WTC11 (cell line): ENCODE results near the gene NTN1.

Source experiments
- TF ChIP-seq, protein P1 (sequence below): sonication (generic); formaldehyde crosslinking; conservative IDR thresholded peaks from 2 replicates; pipeline ENCODE4 v1.8.1; 2022; ENCODE audit warnings: mild to moderate bottlenecking, missing genetic modification reagents
- TF ChIP-seq, protein P2 (sequence below): fragments of 200-600 bp; IDR thresholded peaks from 2 replicates; pipeline ENCODE4 v1.8.0; 2022; ENCODE audit warnings: antibody characterized with exemption

DNA sequence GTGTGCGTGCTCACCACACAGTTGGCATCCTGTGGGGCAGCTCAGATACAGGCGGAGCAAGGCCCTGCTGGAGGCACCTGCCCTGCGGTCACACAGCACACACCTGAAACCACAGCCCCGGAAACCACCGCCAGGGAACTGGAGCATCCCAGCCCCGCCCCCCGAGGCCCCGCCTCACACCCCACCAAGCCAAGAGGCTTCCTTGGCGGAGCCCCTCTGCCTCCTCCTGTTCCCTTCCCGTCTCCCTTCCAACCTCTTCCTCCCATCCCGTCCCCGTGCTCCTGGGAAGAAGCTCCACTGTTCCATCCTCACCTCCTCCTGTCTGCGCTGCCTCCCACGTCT lies 205.5 kb downstream of the NTN1 start:
- TF ChIP-seq, protein P1, sequence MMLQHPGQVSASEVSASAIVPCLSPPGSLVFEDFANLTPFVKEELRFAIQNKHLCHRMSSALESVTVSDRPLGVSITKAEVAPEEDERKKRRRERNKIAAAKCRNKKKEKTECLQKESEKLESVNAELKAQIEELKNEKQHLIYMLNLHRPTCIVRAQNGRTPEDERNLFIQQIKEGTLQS: no peak
- TF ChIP-seq, protein P2, sequence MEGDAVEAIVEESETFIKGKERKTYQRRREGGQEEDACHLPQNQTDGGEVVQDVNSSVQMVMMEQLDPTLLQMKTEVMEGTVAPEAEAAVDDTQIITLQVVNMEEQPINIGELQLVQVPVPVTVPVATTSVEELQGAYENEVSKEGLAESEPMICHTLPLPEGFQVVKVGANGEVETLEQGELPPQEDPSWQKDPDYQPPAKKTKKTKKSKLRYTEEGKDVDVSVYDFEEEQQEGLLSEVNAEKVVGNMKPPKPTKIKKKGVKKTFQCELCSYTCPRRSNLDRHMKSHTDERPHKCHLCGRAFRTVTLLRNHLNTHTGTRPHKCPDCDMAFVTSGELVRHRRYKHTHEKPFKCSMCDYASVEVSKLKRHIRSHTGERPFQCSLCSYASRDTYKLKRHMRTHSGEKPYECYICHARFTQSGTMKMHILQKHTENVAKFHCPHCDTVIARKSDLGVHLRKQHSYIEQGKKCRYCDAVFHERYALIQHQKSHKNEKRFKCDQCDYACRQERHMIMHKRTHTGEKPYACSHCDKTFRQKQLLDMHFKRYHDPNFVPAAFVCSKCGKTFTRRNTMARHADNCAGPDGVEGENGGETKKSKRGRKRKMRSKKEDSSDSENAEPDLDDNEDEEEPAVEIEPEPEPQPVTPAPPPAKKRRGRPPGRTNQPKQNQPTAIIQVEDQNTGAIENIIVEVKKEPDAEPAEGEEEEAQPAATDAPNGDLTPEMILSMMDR: no peak
